ENCODE data around the gene UEVLD.

The UEVLD gene

DNA sequence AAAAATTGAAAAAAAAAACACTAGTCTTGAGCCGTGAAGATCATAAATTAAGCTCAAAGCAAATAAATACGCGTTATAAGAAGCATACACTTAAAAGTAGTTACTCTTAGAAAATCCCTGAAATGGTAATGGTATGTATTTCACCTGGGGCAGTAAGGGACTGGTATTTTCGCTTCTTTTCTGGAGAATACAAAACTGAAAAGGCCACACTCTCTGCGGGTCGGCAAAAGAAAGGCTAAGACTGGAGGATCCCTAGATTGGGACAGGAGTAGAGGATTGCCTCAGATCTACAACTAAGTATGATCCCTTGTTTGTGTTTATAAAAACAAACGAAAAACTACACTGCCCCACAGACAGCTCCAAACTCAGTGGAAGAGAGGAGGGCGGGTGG lies 62.4 kb downstream of the UEVLD start:
- Histone ChIP-seq H3K79me2 (ENCODE audit: low read length) (peaks cover 62% of the 10 kb centered on the region), H3K4me3 (ENCODE audit: low read length) (peak overlapping the region; percentile 93), H3K36me3 (replicated peaks; ENCODE audit: insufficient read depth, low read length) (no peaks in the 10 kb centered on the region), H3K27ac (ENCODE audit: low read length) (peak overlapping the region; percentile 90), H3K9me3 (replicated peaks; ENCODE audit: insufficient read depth, low read length) (no peaks in the 10 kb centered on the region), H3K4me2 (ENCODE audit: low read depth, low read length) (peak overlapping the region; percentile 93), H3F3A (ENCODE audit: insufficient read depth, low read length) (peaks cover 16% of the 10 kb centered on the region; the same call in 1 of the 2 replicates), H3K27me3 (replicated peaks; ENCODE audit: insufficient read depth, low read length) (no peaks in the 10 kb centered on the region), H3K9me2 (replicated peaks; ENCODE audit: insufficient read depth, low read length) (no peaks in the 10 kb centered on the region), H4K20me1 (ENCODE audit: insufficient read depth, low read length) (no peaks in the 10 kb centered on the region), H3K9ac (ENCODE audit: low read length) (peak overlapping the region; percentile 95), H3K4me1 (ENCODE audit: low read length) (peaks cover 7% of the 10 kb centered on the region), H2AFZ (ENCODE audit: low read length) (peak overlapping the region; percentile 81)
- TF ChIP-seq EZH2 (optimal IDR thresholded peaks at IDR 0.05; ENCODE audit: low read depth, low read length) (no peak), EZH2phosphoT487 (IDR thresholded peaks at IDR 0.05; ENCODE audit: low read length) (no peak)
- TF ChIP-seq, protein P1, sequence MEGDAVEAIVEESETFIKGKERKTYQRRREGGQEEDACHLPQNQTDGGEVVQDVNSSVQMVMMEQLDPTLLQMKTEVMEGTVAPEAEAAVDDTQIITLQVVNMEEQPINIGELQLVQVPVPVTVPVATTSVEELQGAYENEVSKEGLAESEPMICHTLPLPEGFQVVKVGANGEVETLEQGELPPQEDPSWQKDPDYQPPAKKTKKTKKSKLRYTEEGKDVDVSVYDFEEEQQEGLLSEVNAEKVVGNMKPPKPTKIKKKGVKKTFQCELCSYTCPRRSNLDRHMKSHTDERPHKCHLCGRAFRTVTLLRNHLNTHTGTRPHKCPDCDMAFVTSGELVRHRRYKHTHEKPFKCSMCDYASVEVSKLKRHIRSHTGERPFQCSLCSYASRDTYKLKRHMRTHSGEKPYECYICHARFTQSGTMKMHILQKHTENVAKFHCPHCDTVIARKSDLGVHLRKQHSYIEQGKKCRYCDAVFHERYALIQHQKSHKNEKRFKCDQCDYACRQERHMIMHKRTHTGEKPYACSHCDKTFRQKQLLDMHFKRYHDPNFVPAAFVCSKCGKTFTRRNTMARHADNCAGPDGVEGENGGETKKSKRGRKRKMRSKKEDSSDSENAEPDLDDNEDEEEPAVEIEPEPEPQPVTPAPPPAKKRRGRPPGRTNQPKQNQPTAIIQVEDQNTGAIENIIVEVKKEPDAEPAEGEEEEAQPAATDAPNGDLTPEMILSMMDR (IDR thresholded peaks at IDR 0.05; ENCODE audit: low read length): no peak
- no peak for DNase-seq

DNA sequence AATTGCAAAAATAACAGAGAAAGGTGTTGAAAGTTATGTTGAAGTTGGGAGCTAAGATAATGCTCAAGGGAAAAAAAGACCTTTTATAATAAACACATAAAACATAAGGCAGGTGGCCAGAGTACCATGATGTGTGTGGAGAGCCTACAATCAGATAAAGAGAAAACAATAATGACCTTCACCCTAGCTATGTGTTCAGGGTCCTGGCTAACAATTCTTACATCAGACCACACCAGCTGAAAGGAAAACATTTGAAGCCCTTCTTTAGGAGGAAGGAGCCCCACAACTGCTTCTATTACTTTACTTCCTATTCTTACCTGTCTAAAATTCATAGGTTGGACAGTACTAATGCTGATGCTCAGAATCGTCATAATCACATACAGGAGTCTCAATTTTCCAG lies 64.3 kb downstream of the UEVLD start:
- TF ChIP-seq EZH2phosphoT487 (IDR thresholded peaks at IDR 0.05; ENCODE audit: low read length) (no peak), EZH2 (optimal IDR thresholded peaks at IDR 0.05; ENCODE audit: low read depth, low read length) (no peak)
- TF ChIP-seq, protein P1 (IDR thresholded peaks at IDR 0.05; ENCODE audit: low read length): no peak
- DNase-seq: no peak
- no peak overlapping the region for H3K9ac ChIP-seq (ENCODE audit: low read length)
- no peak overlapping the region for H3K4me2 ChIP-seq (ENCODE audit: low read depth, low read length)
- peaks cover 7% of the 10 kb centered on the region for H3K4me1 ChIP-seq (ENCODE audit: low read length)
- H3K4me3 ChIP-seq (ENCODE audit: low read length): no peak overlapping the region
- no peaks in the 10 kb centered on the region for H4K20me1 ChIP-seq (ENCODE audit: insufficient read depth, low read length)
- H3K27me3 ChIP-seq (replicated peaks; ENCODE audit: insufficient read depth, low read length): no peaks in the 10 kb centered on the region
- H3K27ac ChIP-seq (ENCODE audit: low read length): no peak overlapping the region
- peaks cover 70% of the 10 kb centered on the region for H3K79me2 ChIP-seq (ENCODE audit: low read length)
- peaks cover 16% of the 10 kb centered on the region; the same call in 1 of the 2 replicates for H3F3A ChIP-seq (ENCODE audit: insufficient read depth, low read length)
- no peaks in the 10 kb centered on the region for H3K9me3 ChIP-seq (replicated peaks; ENCODE audit: insufficient read depth, low read length)
- no peaks in the 10 kb centered on the region for H3K9me2 ChIP-seq (replicated peaks; ENCODE audit: insufficient read depth, low read length)
- H3K36me3 ChIP-seq (replicated peaks; ENCODE audit: insufficient read depth, low read length): no peaks in the 10 kb centered on the region
- H2AFZ ChIP-seq (ENCODE audit: low read length): no peak overlapping the region

DNA sequence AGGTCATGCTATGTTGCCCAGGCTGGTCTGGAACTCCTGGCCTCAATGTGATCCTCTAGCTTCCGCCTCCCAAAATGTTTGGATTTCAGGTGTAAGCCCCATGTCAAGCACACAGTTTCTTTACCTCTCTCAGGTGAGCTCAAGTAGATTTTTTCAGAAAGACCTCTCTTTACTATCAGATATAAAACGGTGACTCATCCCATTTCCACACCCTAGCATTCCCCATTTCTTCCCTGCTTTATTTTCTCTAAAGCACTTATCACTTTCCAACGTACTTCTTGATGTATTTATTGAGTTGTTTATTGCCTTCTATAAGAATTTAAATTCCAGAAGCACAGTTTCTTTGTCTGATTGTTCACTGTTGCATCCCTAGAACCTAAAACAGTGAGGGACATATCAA lies 65.5 kb downstream of the UEVLD start:
- no peak for DNase-seq
- Histone ChIP-seq H3K4me1 (ENCODE audit: low read length) (peaks cover 7% of the 10 kb centered on the region), H3K9me3 (replicated peaks; ENCODE audit: insufficient read depth, low read length) (no peaks in the 10 kb centered on the region), H3K27me3 (replicated peaks; ENCODE audit: insufficient read depth, low read length) (no peaks in the 10 kb centered on the region), H3K4me2 (ENCODE audit: low read depth, low read length) (no peak overlapping the region), H4K20me1 (ENCODE audit: insufficient read depth, low read length) (no peaks in the 10 kb centered on the region), H3F3A (ENCODE audit: insufficient read depth, low read length) (peaks cover 16% of the 10 kb centered on the region; the same call in 1 of the 2 replicates), H2AFZ (ENCODE audit: low read length) (no peak overlapping the region), H3K79me2 (ENCODE audit: low read length) (peaks cover 70% of the 10 kb centered on the region), H3K9ac (ENCODE audit: low read length) (no peak overlapping the region), H3K27ac (ENCODE audit: low read length) (no peak overlapping the region), H3K36me3 (replicated peaks; ENCODE audit: insufficient read depth, low read length) (no peaks in the 10 kb centered on the region), H3K4me3 (ENCODE audit: low read length) (no peak overlapping the region), H3K9me2 (replicated peaks; ENCODE audit: insufficient read depth, low read length) (no peaks in the 10 kb centered on the region)
- TF ChIP-seq EZH2phosphoT487 (IDR thresholded peaks at IDR 0.05; ENCODE audit: low read length): no peak
- TF ChIP-seq, protein P1 (IDR thresholded peaks at IDR 0.05; ENCODE audit: low read length): no peak
- TF ChIP-seq EZH2 (optimal IDR thresholded peaks at IDR 0.05; ENCODE audit: low read depth, low read length): no peak
